C4-2B (cell line): ENCODE measurements around the gene RHPN2.

Source experiments
- CTCF ChIP-seq: fragments of 450-650 bp; conservative IDR thresholded peaks from 2 replicates; pipeline ENCODE4 v1.5.1; 2017; ENCODE audit warnings: mild to moderate bottlenecking
- ZFX ChIP-seq: fragments of 450-650 bp; IDR thresholded peaks from 2 replicates; pipeline ENCODE4 v1.6.1; 2017

GRCh38 chr19:32935629-32936028 lies 129.1 kb downstream of the RHPN2 start:
- TF ChIP-seq CTCF (no peak), ZFX (no peak)
